K562 (cell line): ENCODE data around the gene SYS1. TPM values are rescaled to one million over a fixed set of nuclear protein-coding genes. Genes with fewer than 3 reads are reported as not detected.

ENCODE experiments used
- ATAC-seq: fragments of 200-7000 bp; cut with Tn5 transposase; 3 replicates; pipeline ENCODE4 v1.9.1; 2020; ENCODE audit warnings: moderate library complexity
- BruUV-seq: library from RNA; stranded (reverse); fragments of 400-500 nt; replicated peaks from 2 replicates; lab custom pipeline; 2021; lab: Mats Ljungman, UMichigan
- CTCF ChIA-PET: fragments of 300-600 bp; formaldehyde crosslinking; extraction: SDS; loops from one replicate; lab custom pipeline; 2021; ENCODE audit warnings: low intra/inter-chr PET ratio; lab: Yijun Ruan, JAX
- POLR2A ChIA-PET: fragments of 300-600, 350-650 bp; sonication (Branson Sonifier 250); formaldehyde crosslinking; extraction: SDS; loops from one replicate; lab custom pipeline; 2021; ENCODE audit warnings: antibody characterized with exemption, inconsistent platforms; lab: Yijun Ruan, JAX
- DNase-seq, 4 experiments: peaks; one replicate each; pipeline versions ENCODE4 v3.0.0 to v3.0.0-alpha.2; 2011 to 2018; ENCODE audit warnings: low spot score in 3 of 4, mixed read lengths in 3 of 4; ENCODE audit errors: extremely low read depth in 1 of 4
- FAIRE-seq: peaks from 2 replicates; lab custom pipeline; 2011; peaks lifted over from hg19 to GRCh38; lab: Jason Lieb, UNC
- H2AFZ ChIP-seq: 2 replicates; pipeline ENCODE4 v1.6.0; 2011; ENCODE audit warnings: low read depth, low read length, control low read depth, inconsistent platforms
- H3K27ac ChIP-seq: fragments of 200-600 bp; 3 replicates; pipeline ENCODE4 v1.8.0; 2011; ENCODE audit warnings: low read depth, mild to moderate bottlenecking, control low read depth, inconsistent platforms, low read length, moderate library complexity, mixed read lengths; ENCODE audit errors: extremely low read depth
- H3K27me3 ChIP-seq, 2 experiments: fragments of 300-600 bp in 1 of 2; 2 replicates in 1 of 2; 3 replicates in 1 of 2; pipeline versions ENCODE4 v1.6.0 to v1.8.0; 2011; ENCODE audit warnings: inconsistent platforms in 2 of 2, low read length in 2 of 2, mild to moderate bottlenecking in 1 of 2, mixed read lengths in 1 of 2, moderate library complexity in 1 of 2; ENCODE audit not compliant: control insufficient read depth in 2 of 2, insufficient read depth in 2 of 2
- H3K36me3 ChIP-seq: fragments of 300-600 bp; 3 replicates; pipeline ENCODE4 v1.8.0; 2011; ENCODE audit warnings: mild to moderate bottlenecking, low read length, inconsistent platforms; ENCODE audit not compliant: control insufficient read depth, insufficient read depth
- H3K4me1 ChIP-seq, 2 experiments: fragments of 200-600 bp in 1 of 2; replicated peaks in 1 of 2; 2 replicates in 1 of 2; 3 replicates in 1 of 2; pipeline versions ENCODE4 v1.5.1 to v1.8.0; 2011; ENCODE audit warnings: inconsistent platforms in 2 of 2, low read length in 2 of 2, mild to moderate bottlenecking in 1 of 2, mixed read lengths in 1 of 2, moderate library complexity in 1 of 2; ENCODE audit not compliant: control insufficient read depth in 2 of 2, insufficient read depth in 2 of 2
- H3K4me2 ChIP-seq: 2 replicates; pipeline ENCODE4 v1.6.1; 2011; ENCODE audit warnings: low read length, control low read depth, inconsistent platforms, mixed read lengths; ENCODE audit not compliant: insufficient read depth
- H3K4me3 ChIP-seq: fragments of 200-600 bp; sonication (generic), shearing (Covaris generic); 2 replicates; pipeline ENCODE4 v1.5.1; 2016; ENCODE audit warnings: control low read depth, inconsistent platforms
- H3K79me2 ChIP-seq: fragments of 200-600 bp; 3 replicates; pipeline ENCODE4 v1.8.0; 2011; ENCODE audit warnings: low read length, inconsistent platforms; ENCODE audit not compliant: control insufficient read depth, insufficient read depth
- H3K9ac ChIP-seq, 2 experiments: 2 replicates each; pipeline versions ENCODE4 v1.6.0 to v1.6.1; 2011; ENCODE audit warnings: low read depth in 2 of 2, low read length in 2 of 2, control low read depth in 1 of 2, inconsistent platforms in 1 of 2, mild to moderate bottlenecking in 1 of 2, mixed read lengths in 1 of 2; ENCODE audit not compliant: insufficient read depth in 1 of 2
- H3K9me1 ChIP-seq: one replicate; pipeline ENCODE4 v1.6.0; 2011; ENCODE audit warnings: inconsistent platforms, mild to moderate bottlenecking, low read length, moderate library complexity; ENCODE audit not compliant: control insufficient read depth, insufficient read depth
- H3K9me3 ChIP-seq: replicated peaks from 2 replicates; pipeline ENCODE4 v1.5.1; 2011; ENCODE audit warnings: low read depth, low read length, inconsistent platforms; ENCODE audit not compliant: control insufficient read depth, insufficient read depth
- H4K20me1 ChIP-seq: replicated peaks from 2 replicates; pipeline ENCODE4 v1.6.1; 2011; ENCODE audit warnings: low read length, inconsistent platforms, mixed read lengths; ENCODE audit not compliant: control insufficient read depth, insufficient read depth
- DPF2 ChIP-seq: fragments of 450-650 bp; IDR thresholded peaks from 2 replicates; pipeline ENCODE4 v1.6.1; 2016
- RBM25 ChIP-seq: fragments of 200-400 bp; formaldehyde crosslinking; IDR thresholded peaks from 2 replicates; pipeline ENCODE4 v1.6.1; 2018; ENCODE audit warnings: low read length, low read depth, moderate library complexity; ENCODE audit not compliant: severe bottlenecking
- WGBS: fragments of 100-300 bp; shearing (Covaris generic); methylation state at CpG from one replicate; pipeline ENCODE4 v1.1.6; 2016; ENCODE audit warnings: low coverage, mixed read lengths; ENCODE audit not compliant: insufficient coverage; ENCODE audit errors: missing lambda C conversion rate; 5-methylcytosine and 5-hydroxymethylcytosine counted together
- in situ Hi-C: fragments of 300-500 bp; cut with MboI; formaldehyde crosslinking; loops from 4 replicates; pipeline ENCODE4 v1.15.0; 2018; ENCODE audit warnings: inconsistent platforms, mixed read lengths
- intact Hi-C: fragments of 100-400 bp; cut with micrococcal nuclease; formaldehyde crosslinking; loops from 2 replicates; pipeline ENCODE4 v1.14.2; 2022
- polyA plus RNA-seq, 8 experiments: library from polyadenylated mRNA; depleted of rRNA in 4 of 8; stranded (reverse) in 5 of 8; unstranded in 3 of 8; fragments of >200 nt; fragmentation: Nextera tagmentation in 2 of 8; fragmentation: Illumina TruSeq in 1 of 8; extraction: Ambion mirVana in 2 of 8; extraction: Trizol in 1 of 8; gene quantifications; 2 replicates each; pipeline versions ENCODE4 v1.2.1 to v1.2.3, GENCODE V29; 2011 to 2014; ENCODE audit warnings: inconsistent platforms in 1 of 8, missing spikeins in 1 of 8
- total RNA-seq, 7 experiments: library from RNA; depleted of rRNA in 6 of 7; stranded (reverse); fragments of >200 nt in 6 of 7; fragmentation: Illumina TruSeq in 2 of 7; extraction: Trizol in 2 of 7; gene quantifications; 2 replicates each; pipeline versions ENCODE4 v1.2.1 to v1.2.3, GENCODE V29; 2011 to 2021; ENCODE audit warnings: low replicate concordance in 1 of 7
- TF ChIP-seq, protein P1 (sequence below), 2 experiments: IDR thresholded peaks in 1 of 2; conservative IDR thresholded peaks in 1 of 2; 2 replicates each; pipeline ENCODE4 v1.6.1; 2016; ENCODE audit warnings: low read depth in 2 of 2, mild to moderate bottlenecking in 1 of 2, missing compliant biosample characterization in 1 of 2, missing genetic modification characterization in 1 of 2, moderate library complexity in 1 of 2

SYS1 gene
- total and polyA plus RNA-seq, 9 of the 15 experiments (the other 6 are each of a cell fraction or from before 2014, with no cell fraction given), result 11.1 to 25.2 (median 17.5) TPM

DNA sequence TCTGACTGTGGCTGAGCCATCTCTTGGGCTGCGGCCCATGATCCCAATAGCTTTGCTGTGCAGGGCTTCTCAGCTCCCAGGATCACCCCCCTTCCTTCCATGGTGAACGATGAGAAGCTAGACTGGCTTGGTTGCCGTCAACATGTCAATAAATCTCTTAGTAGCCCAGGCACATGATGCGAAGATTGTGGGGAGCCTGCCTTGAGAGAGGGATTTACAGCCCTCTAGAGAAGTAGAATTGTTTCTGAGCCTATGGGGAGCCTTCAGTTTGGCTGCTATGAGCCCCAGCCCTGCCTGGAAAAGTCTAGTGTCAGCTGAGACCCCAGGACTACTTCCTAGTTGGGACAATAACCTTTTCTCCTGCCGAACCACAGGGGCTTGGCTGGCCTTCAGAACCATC, 49.7 kb downstream of the SYS1 start:
- FAIRE-seq, result no peak

More for the DNA sequence above, 49.7 kb downstream of the SYS1 start:
- H3K4me2 ChIP-seq, result no peak overlapping the region
- TF ChIP-seq, protein P1, sequence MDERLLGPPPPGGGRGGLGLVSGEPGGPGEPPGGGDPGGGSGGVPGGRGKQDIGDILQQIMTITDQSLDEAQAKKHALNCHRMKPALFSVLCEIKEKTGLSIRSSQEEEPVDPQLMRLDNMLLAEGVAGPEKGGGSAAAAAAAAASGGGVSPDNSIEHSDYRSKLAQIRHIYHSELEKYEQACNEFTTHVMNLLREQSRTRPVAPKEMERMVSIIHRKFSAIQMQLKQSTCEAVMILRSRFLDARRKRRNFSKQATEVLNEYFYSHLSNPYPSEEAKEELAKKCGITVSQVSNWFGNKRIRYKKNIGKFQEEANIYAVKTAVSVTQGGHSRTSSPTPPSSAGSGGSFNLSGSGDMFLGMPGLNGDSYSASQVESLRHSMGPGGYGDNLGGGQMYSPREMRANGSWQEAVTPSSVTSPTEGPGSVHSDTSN (CRISPR knock-in tag; IDR thresholded peaks at IDR 0.05; ENCODE audit: low read depth), result no peak
- TF ChIP-seq, protein P1 (tag; conservative IDR thresholded peaks at IDR 0.05; ENCODE audit: low read depth), result peak; percentile 88
- no peak for TF ChIP-seq RBM25
- TF ChIP-seq DPF2, result no peak
- TF ChIP-seq, all 486 proteins: peak for 1
- intact Hi-C loops, result no loop called here
- no peak overlapping the region for H3K4me3 ChIP-seq
- peaks cover 8 to 22% of the 10 kb centered on the region in 2 experiments; a peak in 3 of 5 replicates for H3K4me1 ChIP-seq
- WGBS, result 39% methylated on average over 5 of the region's 5 CpGs
- no peak overlapping the region for H2AFZ ChIP-seq
- H3K79me2 ChIP-seq, result peaks cover 21% of the 10 kb centered on the region
- no peak overlapping the region for H3K9ac ChIP-seq
- POLR2A ChIA-PET, result interaction anchor here (0.5 to 1.8 kb wide), 4 partner anchors 14 to 837 kb away, joined by 3 to 6 read pairs (median 4); no protein-coding TSS in a partner anchor
- no peaks in the 10 kb centered on the region for H3K9me3 ChIP-seq
- peaks cover 19% of the 10 kb centered on the region for H3K36me3 ChIP-seq
- H3K27me3 ChIP-seq, result no peaks in the 10 kb centered on the region
- BruUV-seq, result no TSS peak
- DNase-seq (no peak), ATAC-seq (no peak)
- in situ Hi-C loops, result no loop called here
- CTCF ChIA-PET, result no interaction called here
- no peak overlapping the region for H3K27ac ChIP-seq
- no peaks in the 10 kb centered on the region for H3K9me1 ChIP-seq
- no peaks in the 10 kb centered on the region for H4K20me1 ChIP-seq
